Adrenal gland (tissue), 5 donors: Measurements from ENCODE around the gene ABCC10.

Experiments used
- POLR2A ChIP-seq, 2 donors: fragments of 450-650 bp; IDR thresholded peaks; one replicate each; pipeline ENCODE4 v1.6.1; 2017; ENCODE audit warnings: antibody characterized with exemption in 2 of 2, mild to moderate bottlenecking in 2 of 2, moderate library complexity in 1 of 2
- TF ChIP-seq, protein P1 (sequence below), 6 experiments: fragments of 450-650 bp in 4 of 6; fragments of 200-600 bp in 2 of 6; sonication (generic) in 1 of 6; IDR thresholded peaks; 1 replicate in 5 of 6; 2 replicates in 1 of 6; pipeline versions ENCODE4 v1.5.1 to v1.8.0; 2016 to 2021; ENCODE audit warnings: antibody characterized with exemption in 6 of 6, mild to moderate bottlenecking in 2 of 6, moderate library complexity in 1 of 6
- donor health status: DM: no; HTN: no; CAD: no.

DNA sequence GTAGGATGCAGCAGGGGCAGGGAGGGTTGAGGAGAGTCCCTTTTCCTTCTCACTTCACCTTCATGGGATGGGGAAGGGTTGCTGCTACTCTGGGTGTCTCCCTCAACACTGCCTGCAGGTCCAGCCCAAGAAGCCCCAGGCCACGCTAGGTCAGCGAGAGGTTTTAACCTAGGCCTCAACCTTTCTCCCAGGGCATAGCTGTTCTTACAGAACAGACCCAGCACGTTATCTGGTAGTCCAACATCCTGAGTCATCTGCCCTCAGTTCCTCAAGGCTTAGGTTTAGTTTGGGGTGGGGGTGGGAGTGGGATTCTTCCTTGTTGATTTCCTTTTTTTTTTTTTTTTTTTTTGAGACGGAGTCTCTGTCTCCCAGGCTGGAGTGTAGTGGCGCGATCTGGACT is 67.0 kb downstream of the ABCC10 start:
- no peak for TF ChIP-seq POLR2A (IDR thresholded peaks at IDR 0.05)
- TF ChIP-seq, protein P1, sequence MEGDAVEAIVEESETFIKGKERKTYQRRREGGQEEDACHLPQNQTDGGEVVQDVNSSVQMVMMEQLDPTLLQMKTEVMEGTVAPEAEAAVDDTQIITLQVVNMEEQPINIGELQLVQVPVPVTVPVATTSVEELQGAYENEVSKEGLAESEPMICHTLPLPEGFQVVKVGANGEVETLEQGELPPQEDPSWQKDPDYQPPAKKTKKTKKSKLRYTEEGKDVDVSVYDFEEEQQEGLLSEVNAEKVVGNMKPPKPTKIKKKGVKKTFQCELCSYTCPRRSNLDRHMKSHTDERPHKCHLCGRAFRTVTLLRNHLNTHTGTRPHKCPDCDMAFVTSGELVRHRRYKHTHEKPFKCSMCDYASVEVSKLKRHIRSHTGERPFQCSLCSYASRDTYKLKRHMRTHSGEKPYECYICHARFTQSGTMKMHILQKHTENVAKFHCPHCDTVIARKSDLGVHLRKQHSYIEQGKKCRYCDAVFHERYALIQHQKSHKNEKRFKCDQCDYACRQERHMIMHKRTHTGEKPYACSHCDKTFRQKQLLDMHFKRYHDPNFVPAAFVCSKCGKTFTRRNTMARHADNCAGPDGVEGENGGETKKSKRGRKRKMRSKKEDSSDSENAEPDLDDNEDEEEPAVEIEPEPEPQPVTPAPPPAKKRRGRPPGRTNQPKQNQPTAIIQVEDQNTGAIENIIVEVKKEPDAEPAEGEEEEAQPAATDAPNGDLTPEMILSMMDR (IDR thresholded peaks at IDR 0.05), result no peak
